Activated naive CD4-positive, alpha-beta T cell treated with anti-CD3 and anti-CD28 coated beads, Interleukin-2, amount 50 U/mL, for 16 hours (primary cell): ENCODE results near the gene ZNF763.
"Not testable (repeated sequence)": the region's sequence is repeated elsewhere in the genome, so short reads cannot be mapped to it uniquely, and the experiment has no call there.

ENCODE experiments used
- DNase-seq: peaks from one replicate; pipeline ENCODE4 v3.0.0-alpha.2; 2020

ZNF763 gene

DNA sequence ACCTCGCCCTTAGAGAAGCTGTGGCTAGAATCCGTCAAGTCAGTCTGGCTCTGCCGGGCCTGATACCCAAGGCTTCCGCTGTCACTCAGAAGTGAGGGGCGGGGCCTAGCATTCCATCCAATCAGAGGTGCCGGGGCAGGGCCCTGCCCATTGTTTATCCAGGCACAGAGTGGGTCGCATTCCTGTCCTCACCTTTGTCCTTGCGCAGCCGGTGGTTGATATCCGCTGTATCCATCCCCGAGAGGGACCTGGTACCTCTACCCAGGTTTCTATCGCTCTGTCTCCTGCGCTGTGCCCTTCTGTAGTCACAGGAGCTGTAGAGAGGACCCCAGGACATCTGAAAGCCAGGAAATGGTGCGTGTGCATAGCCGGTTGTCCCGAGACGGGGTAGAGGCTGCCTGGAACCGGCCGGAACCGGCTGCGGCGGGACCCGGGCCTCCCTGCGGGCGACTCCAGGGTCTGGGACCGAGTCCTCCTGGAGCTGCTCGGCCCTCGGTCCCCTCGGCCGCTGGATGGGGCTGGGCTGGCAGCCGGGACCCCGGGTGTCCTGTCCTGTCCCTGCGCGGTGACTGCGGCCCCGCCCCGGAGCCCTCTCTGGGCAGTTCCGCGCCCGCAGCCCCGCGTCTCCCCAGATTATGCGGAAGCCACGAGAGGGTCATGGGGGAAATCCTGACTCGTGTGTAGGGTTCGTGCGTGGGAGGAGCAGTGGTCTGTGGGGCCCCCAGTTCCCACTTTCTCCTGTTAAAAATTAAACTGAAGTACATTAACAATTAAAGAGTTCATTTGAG is at the start of gene ZNF763:
TSS of gene ZNF763 (plus strand) at position 183 of the 788 bp plus-strand sequence. CDS start at position 352, 169 bp downstream.
- peak; percentile 88 for DNase-seq

DNA sequence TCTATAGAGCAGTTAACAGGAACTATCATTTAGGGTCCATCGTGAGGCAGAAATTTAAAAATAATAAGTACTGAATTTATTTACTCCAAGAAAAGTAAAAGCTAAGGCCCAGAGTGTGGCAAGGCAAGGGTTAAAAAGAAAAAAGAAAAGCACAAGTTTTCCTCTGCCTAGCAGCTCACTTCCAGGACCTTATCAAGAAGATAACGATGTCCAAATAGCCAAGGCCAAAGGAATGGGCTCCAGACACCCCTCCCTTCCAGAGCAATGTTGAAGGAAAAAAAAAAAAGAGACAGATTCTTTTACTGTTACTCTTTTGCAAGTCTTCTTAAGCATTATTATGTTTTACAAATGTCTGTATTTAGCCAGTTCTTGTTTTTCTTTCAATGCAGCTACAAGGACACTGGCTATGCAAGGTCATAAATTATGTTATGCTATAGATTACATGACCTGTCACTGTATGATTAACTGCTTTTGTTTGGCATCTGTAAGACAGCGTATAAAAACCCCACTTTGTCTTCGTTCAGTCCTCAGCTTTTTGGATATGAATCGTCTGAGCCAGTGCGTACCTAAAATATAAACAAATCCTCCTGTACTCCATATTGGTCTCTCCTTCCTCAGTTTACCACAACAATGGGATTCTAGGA is 42.9 kb upstream of the ZNF763 start:
- no peak for DNase-seq

DNA sequence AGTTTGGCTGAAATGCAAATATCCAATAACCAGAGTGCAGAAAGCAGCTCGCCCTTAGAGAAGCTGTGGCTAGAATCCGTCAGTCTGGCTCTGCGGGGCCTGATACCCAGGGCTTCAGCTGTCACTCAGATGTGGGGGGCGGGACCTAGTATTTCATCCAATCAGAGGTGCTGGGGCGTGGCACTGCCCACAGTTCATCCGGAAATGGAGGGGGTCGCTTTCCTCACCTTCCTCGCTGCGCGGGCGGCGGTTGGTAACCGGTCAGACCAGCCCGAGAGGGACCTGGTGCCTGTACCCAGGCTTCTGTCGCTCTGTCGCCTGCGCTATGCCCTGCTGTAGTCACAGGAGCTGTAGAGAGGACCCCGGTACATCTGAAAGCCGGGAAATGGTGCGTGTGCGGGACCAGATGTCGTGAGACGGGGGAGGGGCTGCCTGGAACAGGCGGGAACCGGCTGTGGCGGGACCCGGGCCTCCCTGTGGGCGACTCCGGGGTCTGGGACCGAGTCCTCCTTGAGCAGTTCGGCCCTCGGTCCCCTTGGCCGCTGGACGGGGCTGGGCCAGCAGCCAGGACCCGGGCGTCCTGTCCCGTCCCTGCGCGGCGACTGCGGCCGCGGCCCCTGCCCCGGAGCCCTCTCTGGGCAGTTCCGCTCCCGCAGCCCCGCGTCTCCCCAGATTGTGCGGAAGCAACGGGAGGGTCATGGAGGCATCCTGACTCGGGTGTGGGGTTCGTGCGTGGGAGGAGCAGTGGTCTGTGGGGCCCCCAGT is 39.8 kb upstream of the ZNF763 start, which contains the start of gene ZNF700:
TSS of gene ZNF700 (plus strand) at position 222 of the 765 bp plus-strand sequence. CDS start at position 326, 104 bp downstream.
- peak; percentile 93 for DNase-seq

DNA sequence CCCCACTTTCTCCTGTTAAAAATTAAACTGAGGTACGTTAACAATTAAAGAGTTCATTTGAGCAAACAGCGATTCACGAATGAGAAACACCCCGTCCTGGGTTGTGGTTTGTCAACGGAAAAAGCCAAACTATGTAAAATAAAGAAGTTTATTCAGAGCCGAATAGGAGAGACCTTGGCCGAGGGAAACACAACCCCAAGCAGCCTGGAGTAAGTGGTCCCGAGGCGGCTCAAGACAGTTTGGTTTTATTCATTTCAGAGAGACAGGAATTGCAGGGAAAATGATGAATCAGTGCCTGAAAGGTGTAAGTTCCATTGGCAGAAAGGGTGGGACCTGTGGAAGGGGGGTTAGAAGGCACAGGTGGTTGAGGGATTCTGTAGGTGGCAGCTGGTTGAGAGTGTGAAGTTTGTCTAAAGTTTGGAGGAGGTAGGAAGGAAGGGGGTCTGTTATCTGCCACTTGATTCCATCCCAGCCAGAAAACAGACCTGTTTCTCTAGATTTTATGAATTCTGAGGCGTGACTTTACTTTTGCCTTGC is 39.1 kb upstream of the ZNF763 start:
- not testable (repeated sequence) for DNase-seq

DNA sequence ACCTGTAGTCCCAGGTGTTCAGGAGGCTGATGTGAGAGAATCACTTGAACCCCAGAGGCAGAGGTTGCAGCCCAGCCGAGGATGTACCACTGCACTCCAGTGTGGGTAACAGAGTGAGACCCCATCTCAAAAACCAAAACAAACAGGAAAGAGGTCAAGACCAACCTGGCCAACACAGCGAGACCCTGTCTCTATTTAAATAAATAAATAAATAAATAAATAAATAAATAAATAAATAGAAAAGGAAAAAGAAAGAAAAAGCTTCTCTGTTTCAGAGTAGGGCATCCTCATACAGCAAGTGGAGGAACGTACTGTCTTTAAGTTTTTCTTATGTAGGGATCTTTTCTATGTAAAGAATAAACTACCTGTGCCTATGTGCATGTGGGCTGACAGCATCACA is 37.6 kb upstream of the ZNF763 start:
- DNase-seq: no peak

DNA sequence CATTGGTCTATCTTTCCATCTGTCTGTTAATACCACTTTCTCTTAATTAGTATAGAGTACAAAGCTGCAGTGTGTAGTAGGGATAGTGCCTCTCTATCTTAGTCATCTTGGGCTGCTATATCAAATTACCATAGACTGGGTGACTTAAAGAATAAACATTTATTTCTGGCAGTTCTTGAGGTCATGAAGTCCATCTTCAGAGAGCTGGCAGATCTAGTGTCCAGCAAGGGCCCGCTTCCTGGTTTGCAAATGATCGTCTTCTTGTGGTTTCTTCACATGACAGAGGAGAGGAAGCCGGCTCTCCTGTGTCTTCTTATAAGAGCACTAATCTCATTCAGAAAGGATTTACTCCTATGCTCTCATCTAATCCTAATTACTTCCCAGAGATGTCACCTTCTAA is 33.8 kb upstream of the ZNF763 start:
- no peak for DNase-seq

DNA sequence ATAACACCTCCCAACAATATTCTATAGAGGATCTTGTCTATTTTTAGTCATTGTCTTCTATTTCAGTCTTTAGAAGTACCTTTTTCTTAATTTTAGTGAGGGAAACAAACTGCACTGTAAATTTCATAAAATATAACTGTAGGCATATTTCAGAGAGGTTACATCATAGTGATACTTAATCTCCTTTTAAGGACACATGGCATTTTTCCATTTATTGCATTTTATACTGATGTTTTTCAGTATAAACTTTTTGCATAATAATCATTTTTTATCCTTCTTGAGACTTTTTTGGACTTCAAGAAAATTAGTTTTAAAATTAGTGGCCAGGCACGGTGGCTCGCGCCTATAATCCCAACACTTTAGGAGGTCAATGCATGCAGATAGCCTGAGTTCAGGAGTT is 33.3 kb upstream of the ZNF763 start:
- DNase-seq: no peak

DNA sequence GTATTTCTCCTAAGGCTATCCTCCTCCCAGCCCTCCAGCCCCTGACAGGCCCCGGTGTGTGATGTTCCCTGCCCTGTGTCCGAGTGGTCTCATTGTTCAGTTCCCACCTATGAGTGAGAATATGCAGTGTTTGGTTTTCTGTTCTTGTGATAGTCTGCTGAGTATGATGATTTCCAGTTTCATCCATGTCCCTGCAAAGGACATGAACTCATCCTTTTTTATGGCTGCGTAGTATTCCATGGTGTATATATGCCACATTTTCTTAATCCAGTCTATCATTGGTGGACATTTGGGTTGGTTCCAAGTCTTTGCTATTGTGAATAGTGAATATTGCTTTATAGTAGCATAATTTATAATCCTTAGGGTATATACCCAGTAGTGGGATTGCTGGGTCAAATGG is 29.0 kb upstream of the ZNF763 start:
- not testable (repeated sequence) for DNase-seq

DNA sequence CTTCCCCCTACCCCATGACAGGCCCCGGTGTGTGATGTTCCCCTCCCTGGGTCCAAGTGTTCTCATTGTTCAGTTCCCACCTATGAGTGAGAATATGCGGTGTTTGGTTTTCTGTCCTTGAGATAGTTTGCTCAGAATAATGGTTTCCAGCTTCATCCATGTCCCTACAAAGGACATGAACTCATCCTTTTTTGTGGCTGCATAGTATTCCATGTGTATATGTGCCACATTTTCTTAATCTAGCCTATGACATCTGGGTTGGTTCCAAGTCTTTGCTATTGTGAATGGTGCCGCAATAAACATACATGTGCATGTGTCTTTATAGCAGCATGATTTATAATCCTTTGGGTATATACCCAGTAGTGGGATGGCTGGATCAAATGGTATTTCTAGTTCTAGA is 26.5 kb upstream of the ZNF763 start:
- not testable (repeated sequence) for DNase-seq

DNA sequence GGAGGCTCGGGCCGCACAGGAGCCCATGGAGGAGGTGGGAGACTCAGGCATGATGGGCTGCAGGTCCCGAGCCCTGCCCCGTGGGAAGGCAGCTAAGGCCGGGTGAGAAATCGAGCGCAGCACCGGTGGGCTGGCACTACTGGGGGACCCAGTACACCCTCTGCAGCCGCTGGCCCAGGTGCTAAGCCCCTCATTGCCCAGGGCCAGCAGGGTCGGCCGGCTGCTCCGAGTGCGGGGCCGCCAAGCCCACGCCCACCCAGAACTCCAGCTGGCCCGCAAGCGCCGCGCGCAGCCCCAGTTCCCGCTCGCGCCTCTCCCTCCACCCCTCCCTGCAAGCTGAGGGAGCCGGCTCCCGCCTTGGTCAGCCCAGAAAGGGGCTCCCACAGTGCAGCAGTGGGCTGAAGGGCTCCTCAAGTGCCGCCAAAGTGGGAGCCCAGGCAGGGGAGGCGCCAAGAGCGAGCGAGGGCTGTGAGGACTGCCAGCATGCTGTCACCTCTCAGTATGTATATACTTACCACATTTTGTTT is 23.4 kb upstream of the ZNF763 start:
- not testable (repeated sequence) for DNase-seq

DNA sequence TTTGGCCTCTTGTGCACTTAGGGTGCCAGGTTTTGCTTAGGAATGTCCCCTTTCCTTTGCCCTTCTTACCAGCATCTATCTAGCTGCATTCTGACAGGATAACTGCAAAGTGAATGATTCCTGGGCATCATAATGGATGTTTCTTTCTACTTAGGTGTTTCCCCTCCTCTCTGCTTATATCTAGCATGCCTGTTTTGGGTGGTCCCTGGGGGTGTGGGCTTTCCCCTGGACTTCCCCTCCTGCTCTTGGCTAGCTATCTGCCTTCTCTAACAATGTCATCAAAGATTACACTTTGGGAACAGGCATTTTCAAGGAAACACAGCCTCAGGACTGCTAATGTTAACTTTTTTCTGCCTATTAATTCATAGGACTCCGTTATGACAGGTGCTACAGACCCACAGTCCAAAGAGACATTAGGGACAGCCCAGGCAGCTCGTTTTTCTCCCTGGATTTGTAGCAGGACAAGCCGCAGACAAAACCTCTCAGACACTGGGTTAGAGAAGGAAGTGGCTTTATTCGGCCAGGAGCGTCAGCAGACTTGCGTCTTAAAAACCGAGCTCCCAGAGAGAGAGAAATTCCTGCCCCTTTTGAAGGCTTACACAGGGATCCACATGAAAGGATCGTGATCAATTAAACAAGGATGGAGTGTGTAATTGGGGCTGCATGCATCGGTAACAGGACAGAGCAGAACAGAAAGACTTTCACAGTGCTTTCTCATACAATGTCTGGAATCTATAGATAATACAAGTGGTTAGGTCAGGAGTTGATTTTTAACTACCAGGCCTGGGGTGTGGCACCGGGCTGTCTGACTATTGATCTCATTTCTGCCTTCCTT is 22.6 kb upstream of the ZNF763 start:
- no peak for DNase-seq

DNA sequence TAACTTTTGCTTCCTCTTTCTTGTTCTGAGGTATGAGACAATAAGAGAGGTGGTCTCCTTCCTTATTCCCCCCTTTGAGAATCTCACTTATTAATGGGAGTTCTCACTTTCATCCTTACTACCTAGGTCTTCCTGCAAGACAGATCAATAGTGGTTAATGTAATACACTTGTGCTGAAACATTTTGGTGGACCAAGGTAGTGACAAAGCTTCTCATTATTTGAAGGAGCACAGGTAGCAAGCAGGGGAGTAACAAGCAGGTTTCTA is 22.1 kb upstream of the ZNF763 start:
- DNase-seq: no peak

DNA sequence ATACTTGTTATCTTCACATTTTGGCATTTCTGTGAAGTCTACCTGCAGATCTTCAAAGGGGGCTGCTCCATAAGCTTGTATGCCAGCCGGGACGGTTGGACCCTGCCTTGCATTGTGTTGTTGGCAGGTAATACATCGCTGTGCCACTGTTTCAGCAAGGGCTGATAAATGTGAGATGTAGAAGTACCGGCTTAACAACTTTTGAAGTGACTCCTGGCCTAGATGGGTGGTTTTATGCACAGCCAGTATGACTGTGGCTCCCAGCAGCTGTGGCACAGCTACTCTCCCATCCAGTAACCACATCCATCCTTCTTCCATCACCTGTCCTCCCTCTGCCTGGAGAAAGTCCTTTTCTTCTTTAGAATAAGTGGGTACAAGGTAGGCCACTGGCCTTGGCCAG is 20.2 kb upstream of the ZNF763 start:
- DNase-seq: no peak

DNA sequence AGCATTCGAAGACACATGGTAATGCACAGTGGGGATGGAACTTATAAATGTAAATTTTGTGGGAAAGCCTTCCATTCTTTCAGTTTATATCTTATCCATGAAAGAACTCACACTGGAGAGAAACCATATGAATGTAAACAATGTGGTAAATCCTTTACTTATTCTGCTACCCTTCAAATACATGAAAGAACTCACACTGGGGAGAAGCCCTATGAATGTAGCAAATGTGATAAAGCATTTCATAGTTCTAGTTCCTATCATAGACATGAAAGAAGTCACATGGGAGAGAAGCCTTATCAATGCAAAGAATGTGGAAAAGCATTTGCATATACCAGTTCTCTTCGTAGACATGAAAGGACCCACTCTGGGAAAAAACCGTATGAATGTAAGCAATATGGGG is 16.2 kb upstream of the ZNF763 start:
- DNase-seq: no peak

DNA sequence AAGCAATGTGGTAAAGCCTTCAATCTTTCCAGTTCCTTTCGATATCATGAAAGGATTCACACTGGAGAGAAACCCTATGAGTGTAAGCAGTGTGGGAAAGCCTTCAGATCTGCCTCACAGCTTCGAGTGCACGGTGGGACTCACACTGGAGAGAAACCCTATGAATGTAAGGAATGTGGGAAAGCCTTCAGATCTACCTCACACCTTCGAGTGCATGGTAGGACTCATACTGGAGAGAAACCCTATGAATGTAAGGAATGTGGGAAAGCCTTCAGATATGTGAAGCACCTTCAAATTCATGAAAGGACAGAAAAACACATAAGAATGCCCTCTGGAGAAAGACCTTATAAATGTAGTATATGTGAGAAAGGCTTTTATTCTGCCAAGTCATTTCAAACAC is 15.6 kb upstream of the ZNF763 start:
- DNase-seq: no peak

DNA sequence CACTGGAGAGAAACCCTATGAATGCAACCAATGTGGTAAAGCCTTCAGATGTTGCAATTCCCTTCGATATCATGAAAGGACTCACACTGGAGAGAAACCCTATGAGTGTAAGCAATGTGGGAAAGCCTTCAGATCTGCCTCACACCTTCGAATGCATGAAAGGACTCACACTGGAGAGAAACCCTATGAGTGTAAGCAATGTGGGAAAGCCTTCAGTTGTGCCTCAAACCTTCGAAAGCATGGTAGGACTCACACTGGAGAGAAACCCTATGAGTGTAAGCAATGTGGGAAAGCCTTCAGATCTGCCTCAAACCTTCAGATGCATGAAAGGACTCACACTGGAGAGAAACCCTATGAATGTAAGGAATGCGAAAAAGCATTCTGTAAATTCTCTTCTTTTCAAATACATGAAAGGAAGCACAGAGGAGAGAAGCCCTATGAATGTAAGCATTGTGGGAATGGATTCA is 15.2 kb upstream of the ZNF763 start:
- DNase-seq: not testable (repeated sequence)

DNA sequence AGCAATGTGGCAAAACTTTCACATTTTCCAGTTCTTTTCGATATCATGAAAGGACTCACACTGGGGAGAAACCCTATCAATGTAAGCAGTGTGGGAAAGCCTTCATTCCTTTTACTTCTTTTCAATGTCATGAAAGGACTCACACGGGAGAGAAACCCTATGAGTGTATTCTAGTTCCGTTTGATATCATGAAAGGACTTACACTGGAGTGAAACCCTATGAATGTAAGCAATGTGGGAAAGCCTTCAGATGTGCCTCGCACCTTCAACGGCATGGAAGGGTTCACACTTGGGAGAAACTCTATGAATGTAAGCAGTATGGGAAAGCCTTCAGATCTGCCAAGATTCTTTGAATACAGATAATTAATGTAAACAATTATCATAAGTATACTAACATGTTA is 14.5 kb upstream of the ZNF763 start:
- no peak for DNase-seq

DNA sequence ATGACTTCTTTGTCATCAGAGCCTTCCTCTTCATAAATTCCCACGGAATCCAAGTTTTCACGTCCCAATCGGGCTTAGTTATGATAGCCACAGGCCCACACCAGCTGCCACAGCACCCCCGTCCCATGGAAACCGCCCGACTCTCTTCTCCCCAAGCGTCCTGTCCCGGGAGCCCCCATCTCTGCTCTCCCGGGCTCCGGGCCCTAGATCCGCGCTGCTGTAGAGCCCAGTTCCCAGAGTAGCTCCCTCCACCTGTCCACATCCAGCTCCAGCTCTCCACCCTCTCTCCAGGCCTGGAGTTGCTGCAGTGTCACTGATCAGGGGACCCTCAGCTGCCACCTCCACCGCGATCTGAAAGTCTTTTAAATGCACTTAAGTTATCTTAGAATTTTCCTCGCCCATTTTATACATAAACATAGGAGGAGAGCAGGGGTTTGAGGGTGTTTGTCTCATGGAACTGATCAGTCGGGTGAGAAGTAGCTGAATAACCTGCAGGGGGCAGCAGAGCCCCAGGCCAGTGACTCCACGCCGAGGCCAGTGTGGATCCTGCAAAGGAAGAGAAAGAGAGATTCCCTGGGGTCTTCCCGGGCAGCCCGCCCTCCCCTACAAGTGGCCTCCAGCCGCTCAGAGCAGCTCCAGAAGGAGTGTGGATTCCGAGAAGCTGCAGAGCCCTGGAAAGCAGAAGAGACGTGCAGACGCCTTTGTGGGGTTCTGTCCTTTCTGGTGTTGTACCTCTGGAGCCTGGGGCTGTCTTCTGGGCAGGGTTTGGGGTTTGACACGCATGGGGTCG is 1.1 kb upstream of the ZNF763 start:
- peak; percentile 76 for DNase-seq

DNA sequence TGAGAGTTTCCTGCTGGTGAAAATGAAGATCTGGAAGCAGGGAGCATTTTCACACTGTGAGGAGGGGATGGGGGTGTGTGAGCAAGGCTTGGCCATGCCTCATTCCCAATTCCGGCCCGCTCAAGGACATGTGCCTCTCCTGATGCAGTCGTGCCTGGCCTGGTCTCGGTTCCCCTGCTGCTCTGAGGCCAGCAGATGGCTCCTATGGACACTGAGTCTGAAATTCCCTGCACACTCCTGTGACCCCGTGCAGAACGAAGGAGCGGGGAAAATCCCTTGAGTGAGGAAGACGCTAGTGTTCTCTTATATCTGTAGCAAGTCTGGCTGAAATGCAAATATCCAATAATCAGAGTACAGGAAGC is 363 bp upstream of the ZNF763 start:
- DNase-seq: peak; percentile 11

DNA sequence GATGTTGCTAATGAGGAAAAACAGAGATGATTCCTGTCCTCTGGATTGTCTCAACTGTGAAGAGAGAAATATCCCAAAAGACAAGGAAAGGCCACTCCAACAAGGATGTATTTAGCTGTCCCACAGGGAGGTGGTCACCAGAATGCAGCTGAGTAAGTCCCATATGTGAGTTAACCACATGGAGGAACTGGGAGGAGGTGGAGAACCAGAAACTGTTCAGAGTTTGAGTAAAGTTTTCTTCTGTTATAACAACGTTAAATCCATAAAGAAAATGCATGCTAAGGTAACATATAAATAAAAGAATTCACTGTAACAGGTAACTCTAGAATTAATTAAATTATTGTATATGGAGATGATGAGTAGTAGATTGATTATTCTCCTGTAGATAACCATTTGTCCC is 5.3 kb downstream of the ZNF763 start:
- no peak for DNase-seq

DNA sequence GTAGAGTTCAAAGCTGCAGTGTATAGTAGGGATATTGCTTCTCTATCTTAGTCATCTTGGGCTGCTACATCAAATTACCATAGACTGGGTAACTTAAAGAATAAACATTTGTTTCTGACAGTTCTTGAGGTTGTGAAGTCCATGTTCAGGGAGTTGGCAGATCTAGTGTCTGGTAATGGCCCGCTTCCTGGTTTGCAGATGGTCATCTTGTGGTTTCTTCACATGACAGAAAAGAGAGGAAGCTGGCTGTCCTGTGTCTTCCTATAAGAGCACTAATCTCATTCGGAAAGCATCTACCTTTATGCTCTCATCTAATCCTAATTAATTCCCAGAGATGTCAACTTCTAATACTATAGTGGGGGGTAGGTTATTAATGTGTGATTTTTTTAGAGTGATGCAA is 6.2 kb downstream of the ZNF763 start:
- no peak for DNase-seq
